Left ventricle myocardium inferior (tissue), 1 donor: Measurements from ENCODE around the gene ABCF3. TPM values are rescaled to one million over a fixed set of nuclear protein-coding genes. Genes with fewer than 3 reads are reported as not detected.

Experiments
- DNase-seq: peaks from one replicate; pipeline ENCODE4 v3.0.0-alpha.2; 2020
- H3K27ac ChIP-seq: fragments of 200-600 bp; replicated peaks from 2 replicates; pipeline ENCODE4 v1.8.0; 2021
- H3K27me3 ChIP-seq: fragments of 200-600 bp; 2 replicates; pipeline ENCODE4 v1.8.0; 2021; ENCODE audit warnings: low read depth
- H3K36me3 ChIP-seq: fragments of 200-600 bp; 2 replicates; pipeline ENCODE4 v1.8.0; 2021
- H3K4me1 ChIP-seq: fragments of 200-600 bp; 2 replicates; pipeline ENCODE4 v1.8.0; 2021
- H3K4me3 ChIP-seq: fragments of 200-600 bp; 2 replicates; pipeline ENCODE4 v1.8.0; 2021; ENCODE audit warnings: mild to moderate bottlenecking, moderate library complexity
- H3K9me3 ChIP-seq: fragments of 200-600 bp; replicated peaks from 2 replicates; pipeline ENCODE4 v1.8.0; 2021
- CTCF ChIP-seq: fragments of 200-600 bp; IDR thresholded peaks from 2 replicates; pipeline ENCODE4 v1.8.0; 2021; ENCODE audit warnings: antibody characterized with exemption, mild to moderate bottlenecking, borderline replicate concordance
- intact Hi-C: fragments of 100-400 bp; cut with micrococcal nuclease; formaldehyde crosslinking; loops from one replicate; pipeline ENCODE4 v1.11.0; 2022
- total RNA-seq: library from RNA; stranded (reverse); fragmentation: NEBNext Ultra II Directional; extraction: Animal tissue kit (Norgen Biotek cat#: 25700); gene quantifications from one replicate; pipeline ENCODE4 v1.2.1, GENCODE V29; 2021
- donor health status: DM: no; HTN: yes; CAD: no; lungs with severe emphysema.

ABCF3 gene
- total RNA-seq, 1 donor from 2014 or later, result 70.2 TPM

- no peak overlapping the region for H3K4me3 ChIP-seq
- H3K27me3 ChIP-seq, result no peaks in the 10 kb centered on the region
- H3K9me3 ChIP-seq, result no peaks in the 10 kb centered on the region
- no peak overlapping the region for H3K27ac ChIP-seq
- peaks cover 73% of the 10 kb centered on the region for H3K36me3 ChIP-seq
- peaks cover 39% of the 10 kb centered on the region for H3K4me1 ChIP-seq
- intact Hi-C loops, result loop anchor here (10.0 kb wide), 1 partner anchor 55 kb away; the partner anchor contains the start of genes ALG3 and EEF1AKMT4
- no peak for TF ChIP-seq CTCF
- DNase-seq, result no peak
Measured at GRCh38 chr3:184189421-184189820, 3.4 kb downstream of the ABCF3 start.

- intact Hi-C loops, result no loop called here
- Histone ChIP-seq H3K27me3 (no peaks in the 10 kb centered on the region), H3K36me3 (peaks cover 76% of the 10 kb centered on the region), H3K4me1 (peaks cover 11% of the 10 kb centered on the region), H3K27ac (no peak overlapping the region), H3K4me3 (no peak overlapping the region), H3K9me3 (no peaks in the 10 kb centered on the region)
- no peak for TF ChIP-seq CTCF
- no peak for DNase-seq
Measured at GRCh38 chr3:184192889-184193288, 6.9 kb downstream of the ABCF3 start.

GRCh38 chr3:184193991-184194539 lies 8.1 kb downstream of the ABCF3 start:
- Histone ChIP-seq H3K4me3 (no peak overlapping the region), H3K9me3 (no peaks in the 10 kb centered on the region), H3K27ac (no peak overlapping the region), H3K27me3 (no peaks in the 10 kb centered on the region), H3K36me3 (peaks cover 65% of the 10 kb centered on the region), H3K4me1 (no peaks in the 10 kb centered on the region)
- TF ChIP-seq CTCF, result no peak
- intact Hi-C loops, result no loop called here
- no peak for DNase-seq

- no peak for TF ChIP-seq CTCF
- Histone ChIP-seq H3K4me1 (no peaks in the 10 kb centered on the region), H3K9me3 (no peaks in the 10 kb centered on the region), H3K27me3 (no peaks in the 10 kb centered on the region), H3K4me3 (no peak overlapping the region), H3K27ac (no peak overlapping the region), H3K36me3 (peaks cover 40% of the 10 kb centered on the region)
- intact Hi-C loops, result no loop called here
- no peak for DNase-seq
Measured at GRCh38 chr3:184196536-184196935, 10.5 kb downstream of the ABCF3 start.

- Histone ChIP-seq H3K27ac (no peak overlapping the region), H3K4me1 (no peaks in the 10 kb centered on the region), H3K4me3 (no peak overlapping the region), H3K36me3 (peaks cover 20% of the 10 kb centered on the region), H3K27me3 (no peaks in the 10 kb centered on the region), H3K9me3 (no peaks in the 10 kb centered on the region)
- intact Hi-C loops, result no loop called here
- no peak for TF ChIP-seq CTCF
- no peak for DNase-seq
Measured at GRCh38 chr3:184198509-184198908, 12.5 kb downstream of the ABCF3 start.
